ES-I3 (cell line): ENCODE data around the gene CLINT1.

ENCODE experiments used
- H3K36me3 ChIP-seq: 2 replicates; pipeline ENCODE4 v1.6.1; 2013; ENCODE audit warnings: mild to moderate bottlenecking, low read length, control low read depth, moderate library complexity; ENCODE audit not compliant: insufficient read depth
- H3K4me1 ChIP-seq: 2 replicates; pipeline ENCODE4 v1.6.1; 2013; ENCODE audit warnings: mild to moderate bottlenecking, control low read depth, low read length; ENCODE audit not compliant: insufficient read depth
- H3K9ac ChIP-seq: 2 replicates; pipeline ENCODE4 v1.6.1; 2013; ENCODE audit warnings: low read depth, mild to moderate bottlenecking, low read length, moderate library complexity
- H3K9me3 ChIP-seq: 2 replicates; pipeline ENCODE4 v1.6.1; 2013; ENCODE audit warnings: mild to moderate bottlenecking, low read length, moderate library complexity; ENCODE audit not compliant: control insufficient read depth, insufficient read depth

CLINT1 gene

GRCh38 chr5:157770665-157771064 lies 88.3 kb downstream of the CLINT1 start:
- Histone ChIP-seq H3K4me1 (no peaks in the 10 kb centered on the region), H3K9ac (no peak overlapping the region), H3K9me3 (no peaks in the 10 kb centered on the region), H3K36me3 (no peaks in the 10 kb centered on the region; the same call in 1 of the 2 replicates)

- H3K9ac ChIP-seq = no peak overlapping the region
- no peaks in the 10 kb centered on the region; the same call in 1 of the 2 replicates for H3K36me3 ChIP-seq
- H3K9me3 ChIP-seq = no peaks in the 10 kb centered on the region
- no peaks in the 10 kb centered on the region for H3K4me1 ChIP-seq
These were observed 91.3 kb downstream of the CLINT1 start for GRCh38 chr5:157767689-157768088.

- no peak overlapping the region for H3K9ac ChIP-seq
- no peaks in the 10 kb centered on the region for H3K9me3 ChIP-seq
- no peaks in the 10 kb centered on the region; the same call in 1 of the 2 replicates for H3K36me3 ChIP-seq
- no peaks in the 10 kb centered on the region for H3K4me1 ChIP-seq
These were observed 92.0 kb downstream of the CLINT1 start for GRCh38 chr5:157766902-157767301.

- H3K9me3 ChIP-seq = no peaks in the 10 kb centered on the region
- H3K4me1 ChIP-seq = no peaks in the 10 kb centered on the region
- H3K9ac ChIP-seq = no peak overlapping the region
- H3K36me3 ChIP-seq = no peaks in the 10 kb centered on the region; the same call in 1 of the 2 replicates
These were observed 92.5 kb downstream of the CLINT1 start for GRCh38 chr5:157766442-157766841.

GRCh38 chr5:157764531-157764930 lies 94.4 kb downstream of the CLINT1 start:
- Histone ChIP-seq H3K4me1 (no peaks in the 10 kb centered on the region), H3K36me3 (no peaks in the 10 kb centered on the region; the same call in 1 of the 2 replicates), H3K9ac (no peak overlapping the region), H3K9me3 (no peaks in the 10 kb centered on the region)

GRCh38 chr5:157761690-157762621 lies 97.0 kb downstream of the CLINT1 start:
- H3K9ac ChIP-seq = no peak overlapping the region
- H3K9me3 ChIP-seq = no peaks in the 10 kb centered on the region

GRCh38 chr5:157758706-157759105 lies 100.2 kb downstream of the CLINT1 start:
- H3K9me3 ChIP-seq = no peaks in the 10 kb centered on the region
- no peak overlapping the region for H3K9ac ChIP-seq
- peaks cover 6% of the 10 kb centered on the region; the same call in 1 of the 2 replicates for H3K36me3 ChIP-seq
- no peaks in the 10 kb centered on the region for H3K4me1 ChIP-seq

More at GRCh38 chr5:157761690-157762621, 97.0 kb downstream of the CLINT1 start:
- Histone ChIP-seq H3K4me1 (no peaks in the 10 kb centered on the region), H3K36me3 (no peaks in the 10 kb centered on the region; the same call in 1 of the 2 replicates)

GRCh38 chr5:157756122-157756521 lies 102.8 kb downstream of the CLINT1 start:
- H3K4me1 ChIP-seq = no peaks in the 10 kb centered on the region
- H3K36me3 ChIP-seq = peaks cover 6% of the 10 kb centered on the region; the same call in 1 of the 2 replicates

GRCh38 chr5:157750320-157750719 lies 108.6 kb downstream of the CLINT1 start:
- no peaks in the 10 kb centered on the region for H3K9me3 ChIP-seq
- H3K36me3 ChIP-seq = peaks cover 6% of the 10 kb centered on the region; the same call in 1 of the 2 replicates
- no peak overlapping the region for H3K9ac ChIP-seq
- no peaks in the 10 kb centered on the region for H3K4me1 ChIP-seq

More at GRCh38 chr5:157756122-157756521, 102.8 kb downstream of the CLINT1 start:
- Histone ChIP-seq H3K9me3 (no peaks in the 10 kb centered on the region), H3K9ac (no peak overlapping the region)

GRCh38 chr5:157749462-157749799 lies 109.5 kb downstream of the CLINT1 start:
- H3K36me3 ChIP-seq = no peaks in the 10 kb centered on the region
- no peaks in the 10 kb centered on the region for H3K4me1 ChIP-seq
- H3K9me3 ChIP-seq = no peaks in the 10 kb centered on the region
- no peak overlapping the region for H3K9ac ChIP-seq

- no peaks in the 10 kb centered on the region for H3K36me3 ChIP-seq
- no peaks in the 10 kb centered on the region for H3K9me3 ChIP-seq
These were observed 110.0 kb downstream of the CLINT1 start for GRCh38 chr5:157748760-157749461.

GRCh38 chr5:157747766-157748700 lies 110.9 kb downstream of the CLINT1 start:
- Histone ChIP-seq H3K36me3 (no peaks in the 10 kb centered on the region), H3K9ac (no peak overlapping the region), H3K4me1 (no peaks in the 10 kb centered on the region)

More at GRCh38 chr5:157748760-157749461, 110.0 kb downstream of the CLINT1 start:
- no peak overlapping the region for H3K9ac ChIP-seq
- no peaks in the 10 kb centered on the region for H3K4me1 ChIP-seq

GRCh38 chr5:157747173-157747740 lies 111.7 kb downstream of the CLINT1 start:
- no peaks in the 10 kb centered on the region for H3K9me3 ChIP-seq
- no peaks in the 10 kb centered on the region for H3K4me1 ChIP-seq
- H3K9ac ChIP-seq = no peak overlapping the region
- no peaks in the 10 kb centered on the region for H3K36me3 ChIP-seq

More at GRCh38 chr5:157747766-157748700, 110.9 kb downstream of the CLINT1 start:
- H3K9me3 ChIP-seq = no peaks in the 10 kb centered on the region
